Muscle of back (tissue), 13 donors: ENCODE results near the gene UBB. TPM values are rescaled to one million over a fixed set of nuclear protein-coding genes. Genes with fewer than 3 reads are reported as not detected.

Source experiments
- DNase-seq, 3 donors: peaks; one replicate each; pipeline versions ENCODE4 v3.0.0 to v3.0.0-alpha.2; 2013
- long read RNA-seq, 9 donors: transcript quantifications; one replicate each; lab custom pipeline, GENCODE V29; 2026
- polyA plus RNA-seq, 10 donors: library from polyadenylated mRNA; unstranded; fragments of 120-200 nt; gene quantifications; one replicate each; pipeline ENCODE4 v1.2.1, GENCODE V29; 2013; ENCODE audit not compliant: insufficient read length in 10 of 10

UBB gene
- polyA plus RNA-seq, result 1,000 to 10,000 TPM; 1,268 to 1,908 (median 1,503) TPM
- long read RNA-seq, donor 1, transcript UBB-201 (2 exons, 1,225 nt), result major isoform, 555 of 559 reads
- long read RNA-seq, donor 1, partial matches to known transcripts, result 0 of 559 reads
- long read RNA-seq, donor 1, other reads (novel, unspliced or antisense), result 0 of 559 reads
- long read RNA-seq, donor 2, transcript UBB-201 (2 exons, 1,225 nt), result major isoform, 453 of 457 reads
- long read RNA-seq, donor 2, partial matches to known transcripts, result 0 of 457 reads
- long read RNA-seq, donor 2, other reads (novel, unspliced or antisense), result 0 of 457 reads
- long read RNA-seq, donor 3, result 0 reads
- long read RNA-seq, donor 4, transcript UBB-201 (2 exons, 1,225 nt), result major isoform, 423 of 515 reads
- long read RNA-seq, donor 4, partial matches to known transcripts, result 89 of 515 reads
- long read RNA-seq, donor 4, other reads (novel, unspliced or antisense), result 0 of 515 reads
- long read RNA-seq, donor 5, transcript UBB-201 (2 exons, 1,225 nt), result major isoform, 666 of 670 reads
- long read RNA-seq, donor 5, partial matches to known transcripts, result 0 of 670 reads
- long read RNA-seq, donor 5, other reads (novel, unspliced or antisense), result 0 of 670 reads
- long read RNA-seq, donor 6, transcript UBB-201 (2 exons, 1,225 nt), result major isoform, 711 of 717 reads
- long read RNA-seq, donor 6, partial matches to known transcripts, result 0 of 717 reads
- long read RNA-seq, donor 6, other reads (novel, unspliced or antisense), result 0 of 717 reads
- long read RNA-seq, donor 7, transcript UBB-201 (2 exons, 1,225 nt), result major isoform, 413 of 416 reads
- long read RNA-seq, donor 7, partial matches to known transcripts, result 0 of 416 reads
- long read RNA-seq, donor 7, other reads (novel, unspliced or antisense), result 0 of 416 reads
- long read RNA-seq, donor 8, transcript UBB-201 (2 exons, 1,225 nt), result major isoform, 428 of 432 reads
- long read RNA-seq, donor 8, partial matches to known transcripts, result 0 of 432 reads
- long read RNA-seq, donor 8, other reads (novel, unspliced or antisense), result 0 of 432 reads
- long read RNA-seq, donor 9, transcript UBB-201 (2 exons, 1,225 nt), result major isoform, 94 of 124 reads
- long read RNA-seq, donor 9, partial matches to known transcripts, result 27 of 124 reads
- long read RNA-seq, donor 9, other reads (novel, unspliced or antisense), result 0 of 124 reads

DNA sequence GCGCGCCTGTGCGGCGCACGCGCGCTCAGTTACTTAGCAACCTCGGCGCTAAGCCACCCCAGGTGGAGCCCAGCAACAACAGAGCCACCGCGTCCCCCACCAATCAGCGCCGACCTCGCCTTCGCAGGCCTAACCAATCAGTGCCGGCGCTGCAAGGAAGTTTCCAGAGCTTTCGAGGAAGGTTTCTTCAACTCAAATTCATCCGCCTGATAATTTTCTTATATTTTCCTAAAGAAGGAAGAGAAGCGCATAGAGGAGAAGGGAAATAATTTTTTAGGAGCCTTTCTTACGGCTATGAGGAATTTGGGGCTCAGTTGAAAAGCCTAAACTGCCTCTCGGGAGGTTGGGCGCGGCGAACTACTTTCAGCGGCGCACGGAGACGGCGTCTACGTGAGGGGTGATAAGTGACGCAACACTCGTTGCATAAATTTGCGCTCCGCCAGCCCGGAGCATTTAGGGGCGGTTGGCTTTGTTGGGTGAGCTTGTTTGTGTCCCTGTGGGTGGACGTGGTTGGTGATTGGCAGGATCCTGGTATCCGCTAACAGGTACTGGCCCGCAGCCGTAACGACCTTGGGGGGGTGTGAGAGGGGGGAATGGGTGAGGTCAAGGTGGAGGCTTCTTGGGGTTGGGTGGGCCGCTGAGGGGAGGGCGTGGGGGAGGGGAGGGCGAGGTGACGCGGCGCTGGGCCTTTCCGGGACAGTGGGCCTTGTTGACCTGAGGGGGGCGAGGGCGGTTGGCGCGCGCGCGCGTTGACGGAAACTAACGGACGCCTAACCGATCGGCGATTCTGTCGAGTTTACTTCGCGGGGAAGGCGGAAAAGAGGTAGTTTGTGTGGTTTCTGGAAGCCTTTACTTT, at the start of gene UBB:
Gene UBB, plus strand, starts transcription at position 452 of the 856 bp plus-strand sequence. CDS start 817 bp downstream, outside the sequence.
- DNase-seq, result peak; percentile 97 to 98 (median 98)

DNA sequence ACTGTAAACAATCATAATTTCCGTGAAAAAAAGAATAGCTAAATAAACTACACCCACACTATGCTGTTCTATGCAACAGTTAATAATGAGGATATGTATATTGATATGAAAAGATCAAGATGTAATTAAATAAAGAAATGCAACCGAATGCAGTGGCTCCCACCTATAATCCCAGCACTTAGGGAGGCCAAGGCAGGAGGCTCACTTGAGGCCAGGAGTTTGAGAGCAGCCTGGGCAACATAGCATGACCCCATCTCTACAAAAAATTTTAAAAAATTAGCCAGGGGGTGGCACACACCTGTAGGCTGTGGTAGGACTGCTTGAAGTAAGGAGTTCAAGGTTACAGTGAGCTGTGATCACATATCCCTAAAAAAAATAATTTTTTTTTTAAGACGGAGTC, 42.5 kb upstream of the UBB start:
- DNase-seq, result no peak

DNA sequence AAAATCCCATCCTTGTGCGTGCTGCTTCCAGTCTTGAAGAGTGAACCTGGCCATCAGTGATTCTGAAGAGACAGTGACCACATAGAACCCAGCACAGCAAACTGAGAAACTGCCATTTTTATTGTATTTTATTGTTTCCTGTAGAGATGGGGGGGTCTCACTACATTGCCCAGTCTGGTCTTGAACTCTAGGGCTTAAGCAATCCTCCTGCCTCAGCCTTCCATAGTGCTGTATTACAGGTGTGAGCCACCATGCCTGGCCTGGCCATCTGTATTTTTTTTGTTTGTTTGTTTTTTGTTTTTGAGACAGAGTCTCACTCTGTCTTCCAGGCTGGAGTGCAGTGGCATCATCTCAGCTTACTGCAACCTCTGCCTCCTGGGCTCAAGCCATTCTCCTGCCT, 41.5 kb upstream of the UBB start:
- DNase-seq, result no peak

DNA sequence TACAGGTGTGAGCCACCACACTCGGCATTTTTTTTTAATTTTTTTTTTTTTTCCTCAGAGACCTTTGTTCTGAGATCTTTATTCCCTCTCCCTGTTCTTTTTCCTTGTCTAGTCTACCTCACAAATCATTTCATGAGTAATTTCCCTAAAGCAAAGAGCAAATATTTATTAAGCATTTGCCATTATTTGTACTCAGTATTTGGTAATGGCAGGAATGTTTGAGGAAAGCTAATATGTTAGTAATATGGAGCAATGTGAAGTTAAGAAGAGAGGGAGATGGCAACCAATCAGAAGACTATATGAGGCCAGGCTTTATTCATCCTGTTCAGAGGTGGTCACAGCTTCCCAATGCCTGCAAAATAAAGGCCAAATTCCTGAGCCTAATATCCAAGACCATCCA, 40.9 kb upstream of the UBB start:
- no peak for DNase-seq

DNA sequence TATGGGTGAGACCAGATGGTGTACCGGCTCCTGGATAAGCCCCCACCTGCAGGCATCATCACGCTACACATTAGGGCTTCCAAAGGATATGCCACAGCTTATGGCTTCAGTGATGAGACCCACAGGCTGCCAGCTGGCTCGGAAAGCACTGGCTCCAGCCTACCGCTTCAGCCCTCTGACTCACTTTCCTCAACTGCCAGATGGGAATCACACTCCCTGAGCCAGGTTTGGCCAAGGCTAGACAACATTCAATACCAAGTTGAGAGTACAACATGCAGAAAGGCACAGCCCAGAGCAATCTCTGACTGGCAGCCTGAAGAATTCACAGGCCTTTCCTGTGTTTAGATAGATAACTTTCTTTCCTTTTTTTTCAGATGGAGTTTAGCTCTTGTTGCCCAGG, 37.9 kb upstream of the UBB start:
- no peak for DNase-seq

DNA sequence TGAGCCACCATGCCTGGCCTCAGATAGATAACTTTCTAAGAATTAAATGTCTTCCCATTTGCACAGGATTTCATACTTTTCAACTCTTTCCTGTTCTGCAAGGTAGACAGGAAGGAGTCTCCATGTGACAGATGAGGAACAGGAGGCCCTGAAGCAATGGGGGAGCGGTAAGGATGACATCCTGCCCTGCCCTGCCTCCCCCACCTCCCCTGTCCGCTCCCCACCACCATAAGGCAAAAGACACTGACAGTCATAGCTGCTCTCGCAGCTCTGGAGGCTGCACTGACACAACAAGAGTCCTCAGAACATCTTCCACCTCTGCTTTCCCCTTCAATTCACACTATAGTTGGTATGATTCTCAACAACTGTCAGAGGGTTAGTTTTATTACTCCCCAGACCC, 37.3 kb upstream of the UBB start:
- no peak for DNase-seq

DNA sequence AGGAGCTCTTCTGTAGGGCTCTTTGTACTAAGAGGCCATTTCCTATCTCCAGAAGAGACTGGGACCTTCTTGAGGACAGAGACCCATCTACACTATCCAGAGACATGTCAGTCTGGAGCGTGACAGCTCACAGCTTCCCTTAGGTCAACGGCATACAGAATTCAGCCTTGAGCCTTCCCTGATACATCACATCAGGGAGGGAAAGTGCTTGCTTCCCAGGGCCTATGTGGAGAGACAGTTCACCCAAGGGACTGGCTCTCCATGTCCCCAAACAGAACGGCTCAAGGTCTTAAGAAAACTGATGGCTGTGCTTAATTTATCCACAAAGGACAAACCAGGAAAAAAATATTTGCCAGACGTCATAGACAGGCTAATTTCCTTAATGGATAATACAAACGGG, 35.3 kb upstream of the UBB start:
- no peak for DNase-seq

DNA sequence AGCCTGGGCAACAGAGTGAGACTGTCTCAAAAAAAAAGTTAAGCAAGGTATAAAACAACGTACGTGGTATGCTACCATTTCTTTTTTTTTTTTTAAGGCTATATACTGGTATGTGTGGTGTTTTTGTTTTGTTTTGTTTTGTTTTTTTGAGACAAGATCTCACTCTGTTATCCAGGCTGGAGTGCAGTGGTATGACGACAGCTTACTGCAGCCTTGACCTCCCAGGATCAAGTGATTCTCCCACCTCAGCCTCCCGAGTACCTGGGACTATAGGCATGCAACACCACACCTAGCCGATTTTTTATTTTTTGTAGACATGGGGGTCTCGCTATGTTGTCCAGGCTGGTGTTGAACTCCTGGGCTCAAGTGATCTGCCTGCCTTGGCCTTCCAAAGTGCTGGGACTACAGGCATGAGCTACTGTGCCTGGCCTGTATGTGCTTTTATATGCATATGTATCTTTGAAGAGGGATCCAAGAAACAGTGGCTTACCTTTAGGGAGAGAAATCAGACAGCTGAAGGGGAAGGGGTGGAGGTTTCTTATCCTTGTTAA, 34.1 kb upstream of the UBB start:
- no peak for DNase-seq

DNA sequence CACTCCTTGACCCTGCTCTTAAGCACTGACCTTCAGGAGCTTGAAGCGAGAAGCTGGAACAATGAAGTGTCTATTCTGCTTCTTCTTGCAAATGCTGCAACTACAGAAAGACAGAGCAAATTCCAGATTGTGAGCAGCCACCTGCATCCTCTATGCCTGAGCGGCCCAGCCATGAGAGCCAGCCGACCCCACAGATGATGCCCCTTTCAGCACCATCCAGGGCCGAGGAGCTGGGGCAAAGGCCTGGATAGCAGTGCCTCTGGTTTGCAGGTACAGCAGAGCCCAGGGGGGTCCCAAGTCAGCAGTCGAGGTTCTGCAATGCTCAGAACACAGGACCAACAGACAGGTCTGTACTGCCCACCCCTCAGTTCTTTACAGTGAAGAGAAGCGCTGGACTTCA, 32.3 kb upstream of the UBB start:
- no peak for DNase-seq

DNA sequence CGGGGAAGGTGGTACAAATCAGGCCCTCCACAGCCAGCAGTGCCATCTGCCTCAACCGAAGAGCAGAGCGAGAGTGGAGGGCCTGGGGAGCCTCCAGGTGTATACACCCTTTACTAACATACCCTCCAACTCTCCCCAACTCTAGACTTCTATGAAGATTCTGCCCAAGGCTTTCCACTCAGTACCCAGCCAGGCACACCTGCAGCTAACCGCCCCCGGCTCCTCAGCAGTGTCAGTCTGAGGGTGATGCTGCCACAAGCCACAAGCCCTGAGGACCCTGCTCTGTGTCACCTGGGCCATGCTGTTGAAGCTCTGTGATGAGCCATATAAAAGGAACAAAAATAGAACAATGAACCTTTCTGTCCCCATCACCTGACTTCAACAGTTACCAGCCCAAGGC, 31.5 kb upstream of the UBB start:
- no peak for DNase-seq

DNA sequence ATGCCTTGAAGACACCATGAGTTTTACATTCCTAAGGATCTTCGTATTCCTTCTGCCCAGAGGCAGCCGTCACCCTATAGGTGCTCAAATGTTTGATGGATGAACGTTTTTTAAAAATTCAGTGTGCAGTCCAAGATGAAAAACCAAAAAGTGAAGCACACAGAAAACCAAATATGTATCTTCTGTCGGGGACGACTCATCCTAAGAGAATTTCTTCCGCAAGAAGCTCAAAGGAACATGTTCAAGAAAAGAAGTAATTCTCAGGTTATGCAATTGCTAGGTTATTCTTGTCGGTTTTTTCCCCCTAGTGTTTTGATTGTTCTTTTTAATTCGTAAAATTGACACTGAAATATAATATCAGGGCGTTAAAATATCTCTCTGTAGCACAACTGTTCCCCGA, 29.1 kb upstream of the UBB start:
- DNase-seq, result peak in 1 of 3 donors; percentile 16

DNA sequence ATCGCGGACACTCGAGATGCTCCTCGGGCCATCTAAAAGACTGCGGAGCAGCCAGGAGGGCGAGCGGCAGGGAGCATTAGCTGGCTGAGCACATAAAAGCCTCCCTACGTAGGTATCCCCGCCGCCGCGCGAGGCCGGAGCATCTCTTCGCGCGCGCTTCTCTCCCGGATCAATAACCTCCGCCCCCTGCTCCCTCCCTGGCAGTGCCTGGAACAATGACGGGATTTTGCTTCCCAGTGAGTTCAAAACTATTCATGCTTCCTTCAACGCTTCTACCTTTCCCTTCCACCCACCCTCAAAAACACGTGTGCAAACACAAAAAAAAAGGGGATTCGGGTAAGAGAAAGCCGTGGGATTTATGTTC, 28.6 kb upstream of the UBB start:
- peak in 2 of 3 donors; percentile 7 to 30 for DNase-seq

DNA sequence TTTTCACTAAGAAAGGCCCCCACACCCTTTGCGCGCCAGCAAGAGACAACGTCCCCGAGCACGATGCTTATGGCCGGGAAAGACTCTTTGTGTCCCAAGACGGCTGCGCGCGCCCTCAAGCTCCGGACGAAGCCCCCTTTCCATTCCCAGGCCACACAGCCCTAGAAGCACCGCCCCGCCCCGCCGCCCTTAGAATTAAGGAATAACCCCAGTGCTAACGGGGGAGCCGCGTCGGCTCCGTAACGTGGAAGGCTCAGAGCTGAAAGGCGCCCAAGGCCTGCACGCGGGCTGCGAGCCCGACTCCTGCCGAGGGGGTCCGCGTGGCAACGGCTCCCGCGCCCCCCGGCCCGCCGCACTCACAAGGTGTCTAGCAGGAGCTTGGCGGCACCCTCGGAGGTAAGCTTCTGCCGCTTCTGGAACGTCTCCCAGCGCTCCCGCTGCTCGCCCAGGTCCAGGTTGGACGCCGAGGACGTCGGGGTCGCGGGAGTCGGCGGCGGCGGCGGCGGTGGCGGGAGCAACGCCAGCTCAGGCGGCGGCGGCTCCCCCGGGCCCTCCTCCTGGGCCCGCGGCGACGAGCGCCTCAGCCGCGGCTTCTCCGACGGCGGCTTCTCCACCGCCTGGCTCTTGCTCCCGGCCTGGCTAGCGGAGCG, 28.1 kb upstream of the UBB start:
- DNase-seq, result peak in 2 of 3 donors; percentile 21 to 78

DNA sequence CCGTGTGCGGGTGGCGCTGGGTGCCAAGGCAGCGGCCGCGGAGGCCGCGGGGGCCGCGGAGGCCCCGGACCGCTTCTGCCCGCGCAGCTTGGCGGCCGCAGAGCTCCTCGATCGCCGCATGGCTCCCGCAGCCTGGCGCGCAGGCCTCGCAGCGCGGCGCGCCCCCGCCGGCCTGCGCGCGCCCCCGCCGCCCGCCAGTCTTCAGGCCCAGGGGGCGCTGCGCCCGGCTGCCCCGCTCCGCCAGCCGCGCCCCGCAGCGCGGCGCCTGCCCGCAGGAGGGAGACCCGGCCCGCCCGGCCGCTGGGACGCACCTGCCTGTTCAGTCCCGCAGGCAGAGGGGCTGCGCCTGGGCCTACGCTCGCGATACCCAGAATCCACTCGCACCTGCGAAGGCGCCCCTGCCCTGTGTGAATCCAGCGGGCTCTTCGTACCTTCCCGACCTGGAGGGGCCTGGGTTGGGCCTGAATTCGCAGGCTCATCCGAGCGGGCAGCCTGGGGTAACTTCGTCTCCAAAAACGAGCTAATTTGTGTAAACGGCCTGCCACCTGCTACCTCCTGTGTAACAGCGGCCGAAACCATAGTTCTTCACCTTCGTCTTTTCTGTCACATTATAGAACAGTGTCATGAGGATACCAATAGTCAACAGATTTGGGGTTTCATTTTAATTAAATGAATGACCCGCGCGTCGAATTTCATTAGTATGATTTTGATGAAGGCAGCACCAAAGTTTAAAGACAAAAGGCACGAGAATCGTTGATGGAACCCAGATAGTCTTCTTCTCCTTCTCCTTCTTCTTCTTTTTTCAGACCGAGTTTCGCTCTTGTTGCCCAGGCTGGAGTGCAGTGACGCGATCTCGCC, 27.3 kb upstream of the UBB start, which contains the start of gene CENPV:
Gene CENPV, minus strand, starts transcription at position 153 of the 858 bp plus-strand sequence. Its CDS starts 33 bp downstream, at position 120.
- DNase-seq, result peak; percentile 40 to 61 (median 43)

DNA sequence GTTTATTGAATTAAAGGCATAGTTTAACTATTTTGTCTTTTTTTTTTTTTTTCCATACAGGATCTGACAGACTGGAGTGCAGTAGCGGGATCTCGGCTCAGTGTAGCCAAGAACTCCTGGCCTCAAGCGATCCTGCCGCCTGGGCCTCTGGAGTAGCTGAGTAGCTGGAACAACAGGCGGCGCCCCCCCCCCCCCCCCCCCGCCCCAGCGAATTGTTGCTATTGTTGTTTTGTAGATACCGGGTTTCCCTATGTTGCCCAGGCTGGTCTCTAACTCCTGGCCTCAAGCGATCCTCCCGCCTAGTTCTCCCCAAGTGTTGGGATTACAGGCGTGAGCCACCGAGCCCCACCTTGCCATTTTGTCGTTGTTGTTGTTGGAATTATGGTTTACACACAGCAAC, 26.3 kb upstream of the UBB start:
- DNase-seq, result no peak

DNA sequence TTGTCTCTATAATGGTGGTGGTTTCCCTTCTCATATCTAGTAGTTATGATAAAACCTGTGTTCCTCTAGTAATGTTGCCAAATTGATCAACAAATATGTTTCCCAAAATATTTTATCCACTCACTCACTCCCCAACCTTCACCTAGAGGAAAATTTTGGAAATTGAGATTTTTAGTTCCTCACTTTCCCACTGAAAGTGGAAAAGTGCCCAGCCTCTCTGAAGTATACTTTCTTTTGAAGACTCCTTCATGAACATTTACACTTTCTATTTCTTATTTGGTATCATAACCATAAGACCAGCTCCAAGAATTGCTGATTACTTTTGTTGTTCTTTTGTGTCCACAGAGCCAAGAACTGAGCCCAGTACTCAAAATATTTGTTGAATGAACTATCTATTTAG, 22.5 kb upstream of the UBB start:
- no peak for DNase-seq

DNA sequence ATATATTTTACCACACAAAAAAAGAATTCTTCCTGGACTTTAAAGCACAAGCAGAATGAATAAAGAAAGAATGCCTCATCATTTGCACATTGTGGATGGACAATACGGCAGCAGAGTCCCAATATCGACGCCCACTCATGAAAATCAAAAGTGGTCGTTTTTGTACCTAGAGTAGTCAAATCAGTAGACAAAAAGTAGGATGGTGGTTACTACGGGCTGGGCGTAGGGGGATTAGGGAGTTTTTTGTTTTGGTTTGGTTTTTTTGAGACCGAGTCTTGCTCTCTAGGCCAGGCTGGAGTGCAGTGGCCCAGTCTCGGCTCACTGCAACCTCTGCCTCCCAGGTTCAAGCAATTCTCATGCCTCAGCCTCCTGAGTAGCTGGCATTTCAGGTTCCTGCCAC, 19.0 kb upstream of the UBB start:
- no peak for DNase-seq

DNA sequence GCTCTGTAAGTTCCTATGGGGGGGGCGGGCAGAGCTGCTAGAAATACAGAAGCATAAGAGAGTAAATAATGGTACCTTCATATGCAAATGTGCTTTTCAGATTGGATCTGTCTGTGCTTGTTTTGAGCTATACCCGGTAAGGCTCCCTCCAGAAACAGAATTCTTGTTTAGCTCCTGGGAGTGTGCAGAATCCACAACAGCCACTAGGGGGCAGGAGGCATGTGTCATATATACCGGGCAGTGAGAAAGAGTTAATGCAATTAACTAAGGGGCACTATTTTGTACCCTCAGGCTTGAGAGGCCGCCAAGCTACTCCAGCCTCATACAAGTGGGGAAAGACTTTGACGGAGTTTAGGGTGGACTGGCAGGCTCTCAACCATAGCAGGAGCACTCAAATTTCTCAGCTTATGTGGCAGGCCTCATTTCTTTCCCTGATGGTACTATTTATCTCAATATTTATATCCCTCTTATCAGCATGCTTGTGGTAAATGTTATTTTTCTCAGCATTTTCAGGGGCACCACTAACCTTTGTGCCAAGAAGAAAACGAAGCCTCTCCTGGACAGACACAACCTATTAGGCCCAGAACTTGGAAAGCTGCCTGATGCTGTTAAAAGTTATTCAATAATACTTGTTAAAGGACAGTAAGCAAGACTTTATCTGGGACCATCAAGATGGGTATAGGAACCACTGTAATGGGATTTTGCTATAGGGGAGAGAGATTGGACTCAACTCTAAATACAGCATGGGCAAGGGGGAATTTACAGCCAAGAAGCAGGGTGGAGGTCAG, 16.9 kb upstream of the UBB start:
- DNase-seq, result peak; percentile 48 to 82 (median 65)
